Left ventricle myocardium inferior (tissue), 1 donor: ENCODE data around the gene GULP1. TPM values are rescaled to one million over a fixed set of nuclear protein-coding genes. Genes with fewer than 3 reads are reported as not detected.
A peak's percentile ranks its signal among the peaks of the same experiment; 100 is the strongest.

ENCODE experiments used
- DNase-seq: peaks from one replicate; pipeline ENCODE4 v3.0.0-alpha.2; 2020
- H3K27ac ChIP-seq: fragments of 200-600 bp; replicated peaks from 2 replicates; pipeline ENCODE4 v1.8.0; 2021
- H3K27me3 ChIP-seq: fragments of 200-600 bp; 2 replicates; pipeline ENCODE4 v1.8.0; 2021; ENCODE audit warnings: low read depth
- H3K36me3 ChIP-seq: fragments of 200-600 bp; 2 replicates; pipeline ENCODE4 v1.8.0; 2021
- H3K4me1 ChIP-seq: fragments of 200-600 bp; 2 replicates; pipeline ENCODE4 v1.8.0; 2021
- H3K4me3 ChIP-seq: fragments of 200-600 bp; 2 replicates; pipeline ENCODE4 v1.8.0; 2021; ENCODE audit warnings: mild to moderate bottlenecking, moderate library complexity
- H3K9me3 ChIP-seq: fragments of 200-600 bp; replicated peaks from 2 replicates; pipeline ENCODE4 v1.8.0; 2021
- CTCF ChIP-seq: fragments of 200-600 bp; IDR thresholded peaks from 2 replicates; pipeline ENCODE4 v1.8.0; 2021; ENCODE audit warnings: antibody characterized with exemption, mild to moderate bottlenecking, borderline replicate concordance
- intact Hi-C: fragments of 100-400 bp; cut with micrococcal nuclease; formaldehyde crosslinking; loops from one replicate; pipeline ENCODE4 v1.11.0; 2022
- total RNA-seq: library from RNA; stranded (reverse); fragmentation: NEBNext Ultra II Directional; extraction: Animal tissue kit (Norgen Biotek cat#: 25700); gene quantifications from one replicate; pipeline ENCODE4 v1.2.1, GENCODE V29; 2021
- donor health status: DM: no; HTN: yes; CAD: no; lungs with severe emphysema.

GULP1 gene
- total RNA-seq, 1 donor from 2014 or later, result 5.7 TPM

DNA sequence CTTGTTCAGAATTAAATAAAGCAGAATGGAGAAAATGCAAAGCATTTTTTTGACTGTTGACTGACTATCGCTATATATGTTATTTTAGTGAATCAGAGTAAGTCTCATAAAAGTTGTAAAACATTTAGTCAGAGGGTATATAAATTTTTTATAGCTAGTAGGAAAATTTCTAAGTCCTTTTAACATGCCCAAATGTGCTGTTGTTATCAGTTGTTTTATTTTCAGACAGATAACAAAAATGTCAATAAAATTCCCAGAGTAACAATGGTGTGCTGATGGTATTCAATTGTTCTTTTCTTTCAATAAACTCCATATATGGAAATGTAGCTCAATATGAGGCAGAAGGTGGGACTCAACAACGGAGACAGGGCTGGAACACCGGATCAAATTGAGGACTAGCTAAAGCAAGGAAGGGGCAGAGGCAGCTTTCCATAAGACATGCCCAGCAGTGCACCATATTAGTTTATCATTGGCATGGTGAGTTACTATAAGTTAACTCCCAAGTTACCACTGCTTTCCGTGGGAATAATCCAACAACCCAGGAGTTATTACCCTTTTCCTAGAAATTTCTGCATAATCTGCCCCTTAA is 26.6 kb downstream of the GULP1 start:
- Histone ChIP-seq H3K4me1 (peaks cover 12% of the 10 kb centered on the region), H3K36me3 (no peaks in the 10 kb centered on the region), H3K27me3 (no peaks in the 10 kb centered on the region), H3K9me3 (peaks cover 19% of the 10 kb centered on the region), H3K27ac (no peak overlapping the region), H3K4me3 (no peak overlapping the region)
- intact Hi-C loops, result no loop called here
- DNase-seq, result no peak
- TF ChIP-seq CTCF, result no peak

GRCh38 chr2:188319838-188320237 is 28.2 kb downstream of the GULP1 start:
- no peak for DNase-seq
- Histone ChIP-seq H3K27ac (no peak overlapping the region), H3K4me3 (no peak overlapping the region), H3K9me3 (peaks cover 17% of the 10 kb centered on the region), H3K36me3 (no peaks in the 10 kb centered on the region), H3K4me1 (peaks cover 13% of the 10 kb centered on the region), H3K27me3 (no peaks in the 10 kb centered on the region)
- TF ChIP-seq CTCF, result no peak
- intact Hi-C loops, result no loop called here

DNA sequence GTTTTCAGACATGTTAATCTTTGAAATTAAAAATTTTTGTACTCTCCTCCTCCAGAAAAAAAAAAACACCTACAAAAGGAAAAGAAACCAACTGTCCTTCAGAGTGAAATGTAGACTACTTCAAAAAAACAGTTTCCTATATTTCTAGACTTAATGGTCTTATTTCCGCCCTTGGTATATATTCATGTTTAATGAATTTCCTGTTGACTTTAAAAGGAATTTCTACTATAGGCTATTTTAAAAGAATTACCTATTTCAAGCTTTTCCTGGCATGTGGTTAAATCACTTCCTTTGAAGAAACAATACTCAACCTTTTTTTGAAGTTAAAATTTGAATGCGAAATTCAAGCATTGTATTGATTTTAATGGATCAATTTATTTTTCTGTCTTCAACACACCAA is 29.2 kb downstream of the GULP1 start:
- Histone ChIP-seq H3K4me3 (no peak overlapping the region), H3K36me3 (no peaks in the 10 kb centered on the region), H3K27me3 (no peaks in the 10 kb centered on the region), H3K4me1 (peaks cover 13% of the 10 kb centered on the region), H3K9me3 (peaks cover 17% of the 10 kb centered on the region), H3K27ac (peak overlapping the region; percentile 6)
- DNase-seq, result no peak
- intact Hi-C loops, result no loop called here
- TF ChIP-seq CTCF, result no peak

DNA sequence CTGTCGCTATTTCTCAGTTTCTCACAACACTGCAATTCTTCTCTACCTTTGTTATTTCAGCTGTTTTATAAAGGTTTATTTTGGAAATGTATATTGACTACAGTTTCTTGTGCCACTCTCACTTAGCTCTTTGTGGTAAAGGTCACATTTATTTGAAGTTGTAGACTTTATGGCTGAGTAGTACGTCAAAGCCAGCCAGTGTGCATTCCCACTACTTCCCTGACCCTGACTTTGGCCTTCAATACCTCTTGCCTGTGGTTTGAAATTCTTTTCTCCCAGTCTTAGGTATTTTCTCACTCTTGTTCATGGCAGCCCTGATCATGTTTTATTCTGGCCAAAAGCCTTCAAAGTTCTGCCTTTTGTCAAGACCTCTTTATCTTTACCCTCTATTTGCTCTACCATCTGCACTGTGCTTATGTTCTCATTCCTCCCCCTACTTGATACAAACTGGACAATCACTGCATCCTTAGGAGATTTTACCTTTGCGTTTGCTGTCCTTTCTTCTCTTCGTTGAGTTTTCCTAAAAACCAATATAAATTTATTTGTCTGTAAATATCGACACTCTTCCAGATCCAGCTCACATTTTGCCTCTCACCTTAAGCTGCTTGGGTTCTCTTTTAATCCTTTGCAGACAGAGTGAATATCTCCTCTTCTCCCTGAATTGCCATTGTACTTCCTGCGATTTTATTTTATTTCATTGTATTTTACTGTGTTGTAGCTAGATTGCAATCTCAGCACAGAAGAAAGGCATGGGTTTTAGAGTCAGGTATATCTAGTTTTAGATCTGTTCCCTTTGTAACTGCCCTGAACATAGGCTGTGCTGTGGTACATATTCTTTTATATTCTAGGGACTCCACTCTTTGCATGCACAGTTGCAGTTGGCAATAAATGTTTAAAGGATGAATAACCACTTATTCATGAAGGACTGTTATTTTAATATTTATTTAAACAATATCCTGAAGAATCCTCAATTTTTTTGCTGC is 31.2 kb downstream of the GULP1 start:
- H3K27me3 ChIP-seq, result no peaks in the 10 kb centered on the region
- intact Hi-C loops, result no loop called here
- H3K4me3 ChIP-seq, result no peak overlapping the region
- no peaks in the 10 kb centered on the region for H3K9me3 ChIP-seq
- peak overlapping the region; percentile 20 for H3K27ac ChIP-seq
- DNase-seq, result no peak
- TF ChIP-seq CTCF, result no peak
- no peaks in the 10 kb centered on the region for H3K36me3 ChIP-seq
- peaks cover 22% of the 10 kb centered on the region for H3K4me1 ChIP-seq

DNA sequence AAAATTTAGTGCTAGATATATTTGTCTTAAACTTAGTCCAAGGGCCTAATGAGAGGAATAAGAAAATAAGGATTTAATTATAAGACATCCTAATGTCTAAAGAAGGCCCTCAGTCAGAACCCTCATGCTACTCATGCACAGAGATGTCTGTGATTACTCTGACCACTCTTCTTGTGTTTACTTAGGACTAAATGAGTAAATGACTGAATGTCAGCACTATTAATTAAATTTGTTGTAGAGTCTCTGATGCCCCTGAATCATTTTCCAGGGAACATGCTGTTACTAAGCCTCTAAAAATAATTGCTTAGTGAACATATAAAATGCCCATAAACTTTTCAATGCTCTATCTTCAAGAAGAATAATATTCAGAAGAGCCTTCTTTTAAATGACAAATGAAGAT is 32.4 kb downstream of the GULP1 start:
- DNase-seq, result no peak
- Histone ChIP-seq H3K27ac (no peak overlapping the region), H3K9me3 (no peaks in the 10 kb centered on the region), H3K4me1 (peaks cover 22% of the 10 kb centered on the region), H3K36me3 (no peaks in the 10 kb centered on the region), H3K27me3 (no peaks in the 10 kb centered on the region), H3K4me3 (no peak overlapping the region)
- intact Hi-C loops, result no loop called here
- TF ChIP-seq CTCF, result no peak
